Esophagus (tissue), 2 donors: ENCODE data around the gene TSPAN12. TPM values are rescaled to one million over a fixed set of nuclear protein-coding genes. Genes with fewer than 3 reads are reported as not detected.

Source experiments
- H3K27ac ChIP-seq, 2 donors: one replicate each; pipeline ENCODE4 v1.5.1; 2013; ENCODE audit warnings: low read depth in 2 of 2, mild to moderate bottlenecking in 2 of 2, inconsistent platforms in 1 of 2, low read length in 1 of 2, moderate library complexity in 1 of 2
- H3K27me3 ChIP-seq, 2 donors: one replicate each; pipeline ENCODE4 v1.6.1; 2013; ENCODE audit warnings: low read length in 2 of 2, control low read depth in 1 of 2, mild to moderate bottlenecking in 1 of 2; ENCODE audit not compliant: insufficient read depth in 2 of 2, control insufficient read depth in 1 of 2
- H3K36me3 ChIP-seq, 2 donors: one replicate each; pipeline ENCODE4 v1.6.1; 2013; ENCODE audit warnings: low read length in 1 of 2; ENCODE audit not compliant: control insufficient read depth in 2 of 2, insufficient read depth in 2 of 2
- H3K4me1 ChIP-seq, 2 donors: one replicate each; pipeline ENCODE4 v1.6.1; 2013; ENCODE audit warnings: low read length in 1 of 2; ENCODE audit not compliant: control insufficient read depth in 2 of 2, insufficient read depth in 2 of 2
- H3K4me3 ChIP-seq, 2 donors: one replicate each; pipeline ENCODE4 v1.5.1; 2013; ENCODE audit warnings: low read length in 2 of 2, mild to moderate bottlenecking in 2 of 2, low read depth in 1 of 2, moderate library complexity in 1 of 2
- H3K9me3 ChIP-seq, 2 donors: one replicate each; pipeline ENCODE4 v1.6.1; 2013; ENCODE audit warnings: mild to moderate bottlenecking in 2 of 2, low read depth in 1 of 2, low read length in 1 of 2, moderate library complexity in 1 of 2; ENCODE audit not compliant: control insufficient read depth in 2 of 2, insufficient read depth in 1 of 2
- WGBS, 2 donors: extraction: QIAGEN DNeasy Blood & Tissue Kit; methylation state at CpG; one replicate each; pipeline ENCODE4 v1.1.7; 2013; 5-methylcytosine and 5-hydroxymethylcytosine counted together
- polyA plus RNA-seq, 2 donors: library from polyadenylated mRNA; stranded (reverse); fragments of 200-250 nt; gene quantifications; one replicate each; pipeline ENCODE4 v1.2.3, GENCODE V29; 2013
- donor health status: healthy with polysubstance abuse.
- donor health status: Bipolar disorder and iron deficiency.

The TSPAN12 gene
- polyA plus RNA-seq, 2 donors = 2.4 to 3.0 TPM

DNA sequence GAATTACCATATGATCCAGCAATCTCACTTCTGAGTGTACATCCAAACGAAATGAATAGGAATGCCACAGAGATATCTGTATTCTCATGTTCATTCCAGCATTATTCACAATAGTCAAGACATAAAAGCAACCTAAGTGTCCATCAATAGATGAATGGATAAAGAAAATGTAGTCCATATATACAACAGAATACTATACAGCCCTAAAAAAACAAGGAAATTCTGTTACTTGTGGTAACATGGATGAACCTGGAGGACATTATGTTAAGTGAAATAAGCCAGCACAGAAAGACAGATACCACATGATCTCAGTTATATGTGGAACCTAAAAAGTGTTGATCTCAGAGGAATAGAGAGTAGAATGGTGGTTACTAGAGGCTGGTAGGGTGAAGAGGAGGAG lies 26.7 kb downstream of the TSPAN12 start:
- Histone ChIP-seq H3K4me1 (no peaks in the 10 kb centered on the region), H3K9me3 (no peaks in the 10 kb centered on the region), H3K4me3 (no peak overlapping the region), H3K27me3 (no peaks in the 10 kb centered on the region), H3K27ac (no peak overlapping the region), H3K36me3 (no peaks in the 10 kb centered on the region)
- 81 to 82% methylated on average over 1 of the region's 1 CpG for WGBS, 2 donors

DNA sequence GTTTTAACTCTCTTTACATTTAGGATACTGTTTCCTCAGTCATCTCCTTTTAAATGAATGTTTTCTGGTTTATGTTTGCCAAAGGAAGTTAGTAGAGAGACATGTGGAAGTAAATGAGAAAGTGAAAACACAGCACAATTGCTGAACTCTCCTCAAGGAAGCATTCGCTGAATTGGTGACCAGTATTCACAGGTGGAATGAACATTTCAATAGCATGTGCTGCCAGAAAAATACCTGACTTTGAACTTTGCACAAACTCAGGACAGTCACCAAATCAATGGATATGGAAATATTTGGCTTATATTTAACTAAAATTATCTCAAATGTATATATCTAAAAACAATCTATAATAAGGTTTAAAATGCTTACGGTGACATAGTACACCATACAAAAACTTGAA lies 28.5 kb downstream of the TSPAN12 start:
- 68 to 86% methylated on average over 2 of the region's 2 CpGs for WGBS, 2 donors
- no peak overlapping the region for H3K4me3 ChIP-seq
- no peaks in the 10 kb centered on the region for H3K27me3 ChIP-seq
- H3K9me3 ChIP-seq = no peaks in the 10 kb centered on the region
- no peak overlapping the region for H3K27ac ChIP-seq
- no peaks in the 10 kb centered on the region for H3K4me1 ChIP-seq
- no peaks in the 10 kb centered on the region for H3K36me3 ChIP-seq

DNA sequence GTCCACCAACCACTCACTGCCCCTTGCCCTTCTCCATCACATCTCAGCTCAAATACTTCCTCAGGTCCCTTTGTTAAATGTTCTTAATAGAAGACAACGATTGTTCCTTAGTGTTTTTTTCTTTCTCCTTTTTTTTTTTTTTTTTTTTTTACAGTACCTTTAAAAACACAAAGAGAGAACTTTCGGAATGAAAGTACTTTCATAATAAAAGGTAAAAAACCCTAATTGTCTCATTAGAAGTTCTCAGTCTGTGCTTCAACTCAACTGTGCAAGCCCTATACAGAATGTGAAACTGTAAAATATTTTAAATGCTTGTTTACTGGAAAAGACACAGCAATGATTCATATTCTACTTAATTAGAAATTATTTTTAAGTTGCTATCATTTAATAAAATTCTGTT lies 29.4 kb downstream of the TSPAN12 start:
- Histone ChIP-seq H3K36me3 (no peaks in the 10 kb centered on the region), H3K4me1 (no peaks in the 10 kb centered on the region), H3K27ac (no peak overlapping the region), H3K4me3 (no peak overlapping the region), H3K27me3 (no peaks in the 10 kb centered on the region), H3K9me3 (no peaks in the 10 kb centered on the region)
- WGBS, 2 donors = 76 to 79% methylated on average over 2 of the region's 2 CpGs

DNA sequence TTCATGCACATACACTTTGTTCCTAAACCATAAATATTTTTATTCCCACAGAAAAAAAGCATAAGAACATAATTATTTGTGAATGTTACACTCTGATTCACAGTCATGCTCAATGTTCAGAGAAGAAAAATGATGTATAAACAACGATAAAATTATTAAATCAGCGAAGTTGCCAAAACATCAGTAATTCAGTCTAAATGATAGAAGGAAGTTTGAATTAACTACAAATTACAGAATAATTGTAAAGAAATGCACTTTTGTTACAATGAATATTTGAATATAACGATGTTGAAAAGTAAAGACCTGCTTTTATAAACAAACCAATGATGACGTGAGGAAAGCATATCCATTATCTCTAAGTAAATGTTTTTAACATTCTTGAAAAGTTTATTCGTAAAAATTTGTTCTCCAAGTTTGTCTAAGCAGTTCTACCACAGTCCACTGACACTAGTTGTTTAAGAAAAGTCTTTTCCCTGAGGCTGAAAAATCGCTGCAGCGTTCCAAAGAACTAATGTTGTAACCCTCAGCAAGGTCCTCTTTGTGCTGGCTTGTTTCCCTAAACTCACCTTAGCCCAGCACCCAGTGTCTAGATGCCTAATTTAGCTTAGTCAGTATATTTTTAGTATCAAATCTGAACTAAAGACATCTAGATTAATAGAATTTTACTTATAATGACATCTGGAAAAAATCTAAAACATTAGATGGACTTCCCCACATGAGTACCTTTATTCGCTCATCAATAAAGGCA lies 30.4 kb downstream of the TSPAN12 start:
- H3K4me1 ChIP-seq = no peaks in the 10 kb centered on the region
- no peaks in the 10 kb centered on the region for H3K36me3 ChIP-seq
- WGBS, 2 donors = 55 to 62% methylated on average over 8 of the region's 8 CpGs
- no peak overlapping the region for H3K4me3 ChIP-seq
- no peaks in the 10 kb centered on the region for H3K27me3 ChIP-seq
- H3K27ac ChIP-seq = no peak overlapping the region
- H3K9me3 ChIP-seq = no peaks in the 10 kb centered on the region

DNA sequence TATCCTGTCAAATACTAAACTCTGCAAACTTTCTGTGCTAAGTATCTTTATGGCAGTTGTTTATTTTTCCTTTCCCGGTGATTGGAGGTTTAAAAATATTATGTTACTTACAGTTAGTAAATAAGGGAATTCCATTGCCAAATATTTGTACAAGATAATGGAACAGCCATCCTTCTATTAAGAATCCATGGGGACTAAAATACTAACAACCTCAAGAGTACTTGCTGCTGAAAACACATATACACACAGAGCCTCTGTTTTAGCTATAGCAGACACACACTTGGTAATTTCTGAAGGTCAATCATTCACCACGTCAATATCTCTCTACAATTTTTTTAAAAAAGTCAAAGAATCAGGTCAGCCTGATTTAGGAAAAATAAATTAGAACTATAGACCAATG lies 32.4 kb downstream of the TSPAN12 start:
- H3K36me3 ChIP-seq = no peaks in the 10 kb centered on the region
- H3K4me1 ChIP-seq = no peaks in the 10 kb centered on the region
- no peak overlapping the region for H3K27ac ChIP-seq
- H3K9me3 ChIP-seq = no peaks in the 10 kb centered on the region
- WGBS, 2 donors = 41 to 56% methylated on average over 2 of the region's 2 CpGs
- H3K27me3 ChIP-seq = no peaks in the 10 kb centered on the region
- H3K4me3 ChIP-seq = no peak overlapping the region

DNA sequence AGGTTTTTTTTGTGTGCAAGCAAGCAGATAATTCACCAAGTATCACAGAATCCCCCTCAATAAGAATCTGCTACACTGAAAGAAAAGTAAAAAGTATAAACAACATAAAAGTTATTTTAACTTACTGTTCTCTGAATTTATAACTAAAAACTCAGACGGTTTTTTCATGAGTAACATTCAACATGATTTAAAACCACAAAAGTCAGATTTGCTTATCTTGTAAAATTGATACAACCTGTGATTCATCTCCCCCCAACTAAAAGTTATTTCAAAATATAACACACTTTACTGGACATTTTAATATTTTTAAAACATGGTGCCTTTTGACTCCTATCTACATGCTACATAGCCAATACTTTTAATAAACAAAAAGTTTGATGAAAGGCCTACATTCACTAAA lies 32.8 kb downstream of the TSPAN12 start:
- Histone ChIP-seq H3K9me3 (no peaks in the 10 kb centered on the region), H3K4me1 (no peaks in the 10 kb centered on the region), H3K4me3 (no peak overlapping the region), H3K36me3 (no peaks in the 10 kb centered on the region), H3K27ac (no peak overlapping the region), H3K27me3 (no peaks in the 10 kb centered on the region)
- 38 to 44% methylated on average over 1 of the region's 1 CpG for WGBS, 2 donors

DNA sequence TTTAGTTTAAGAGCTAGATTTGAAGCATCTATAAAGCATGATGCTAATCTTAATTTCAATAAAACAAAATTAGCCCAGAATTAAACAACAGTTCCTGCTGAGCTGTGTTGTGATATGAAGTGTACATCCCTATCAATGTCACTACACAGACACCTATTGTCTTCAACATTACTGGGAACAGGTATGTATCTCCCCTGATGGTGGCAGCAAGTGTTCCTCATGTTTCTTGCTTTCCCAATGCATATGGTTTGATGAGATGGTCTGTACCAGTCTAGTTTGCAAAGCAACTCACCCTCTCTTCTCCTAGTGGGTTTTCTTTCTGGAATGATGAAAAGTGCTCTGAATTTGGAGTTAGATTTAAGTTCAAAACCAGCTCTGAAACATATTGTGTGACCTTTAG lies 38.1 kb downstream of the TSPAN12 start:
- Histone ChIP-seq H3K27me3 (no peaks in the 10 kb centered on the region), H3K27ac (no peak overlapping the region), H3K4me1 (no peaks in the 10 kb centered on the region), H3K4me3 (no peak overlapping the region), H3K36me3 (no peaks in the 10 kb centered on the region), H3K9me3 (no peaks in the 10 kb centered on the region)

DNA sequence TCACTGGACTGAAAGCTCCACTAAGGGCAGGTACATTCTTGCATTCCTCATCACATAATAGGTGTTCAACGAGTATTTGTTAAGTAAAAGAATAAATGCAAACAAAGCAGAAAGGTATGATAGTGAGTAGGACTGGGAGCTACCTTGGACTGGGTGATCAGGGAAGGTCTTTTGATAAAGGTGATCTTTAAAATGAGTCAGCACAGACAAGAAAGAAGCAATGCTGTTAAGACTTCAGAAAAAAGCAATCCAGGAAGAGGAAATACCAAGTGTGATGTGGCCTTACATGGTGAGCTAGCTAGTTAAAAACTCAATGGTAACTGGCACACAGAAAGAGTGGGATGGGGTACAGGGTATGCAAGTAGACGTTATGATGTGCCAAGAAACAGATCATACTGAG lies 40.1 kb downstream of the TSPAN12 start:
- Histone ChIP-seq H3K4me3 (no peak overlapping the region), H3K36me3 (no peaks in the 10 kb centered on the region), H3K4me1 (no peaks in the 10 kb centered on the region), H3K27ac (no peak overlapping the region), H3K27me3 (no peaks in the 10 kb centered on the region), H3K9me3 (no peaks in the 10 kb centered on the region)
- 54 to 56% methylated on average over 2 of the region's 2 CpGs for WGBS, 2 donors

DNA sequence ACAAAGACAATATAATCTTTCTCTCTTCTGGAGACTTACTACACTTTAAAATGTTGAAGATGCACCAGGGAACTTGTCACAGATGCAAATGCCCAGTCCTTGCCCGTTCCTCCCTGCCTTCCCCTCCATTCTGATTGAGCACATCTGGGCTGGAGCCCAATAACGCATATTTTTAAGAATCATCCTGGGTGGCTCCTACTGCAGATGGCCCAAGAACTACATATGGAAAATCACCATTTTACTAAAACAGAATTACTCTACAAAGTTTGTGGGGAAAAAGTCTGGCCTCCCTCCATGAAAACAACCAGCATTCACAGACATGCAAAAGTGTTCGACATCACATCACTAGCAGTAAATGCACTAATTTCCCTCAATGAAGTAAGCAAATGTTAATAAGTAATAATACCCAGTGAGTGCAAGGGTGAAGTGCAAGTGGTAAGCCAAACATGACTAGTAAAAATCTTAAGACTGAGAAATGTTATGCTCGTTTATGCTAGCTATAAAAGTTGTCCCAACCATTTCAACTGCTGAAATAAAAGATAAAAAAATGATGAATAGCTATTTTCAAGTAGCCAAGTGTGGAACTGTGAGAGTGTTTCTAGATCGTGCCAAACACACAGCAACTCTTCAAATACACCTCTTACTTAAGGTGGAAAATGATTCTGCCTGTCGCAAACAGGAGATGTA lies 43.5 kb downstream of the TSPAN12 start:
- H3K36me3 ChIP-seq = no peaks in the 10 kb centered on the region
- 76 to 79% methylated on average over 6 of the region's 6 CpGs for WGBS, 2 donors
- no peak overlapping the region for H3K4me3 ChIP-seq
- no peaks in the 10 kb centered on the region for H3K9me3 ChIP-seq
- H3K27me3 ChIP-seq = no peaks in the 10 kb centered on the region
- H3K27ac ChIP-seq = no peak overlapping the region
- no peaks in the 10 kb centered on the region for H3K4me1 ChIP-seq
